ENCODE measurements around the gene SEC61G. TPM values are rescaled to one million over a fixed set of nuclear protein-coding genes. Genes with fewer than 3 reads are reported as not detected.

SEC61G gene
- total RNA-seq, 1 donor, result 203 TPM

- Histone ChIP-seq H3K4me2 (ENCODE audit: insufficient read depth, low read length) (no peak overlapping the region), H3K79me2 (ENCODE audit: insufficient read depth, low read length) (no peaks in the 10 kb centered on the region), H4K20me1 (ENCODE audit: insufficient read depth, low read length) (no peaks in the 10 kb centered on the region), H3K4me1 (ENCODE audit: insufficient read depth, low read length) (no peaks in the 10 kb centered on the region), H3K27ac (ENCODE audit: low read depth, low read length) (no peak overlapping the region), H3K4me3 (ENCODE audit: insufficient read depth, low read length) (no peak overlapping the region), H3K27me3 (ENCODE audit: insufficient read depth, low read length) (no peaks in the 10 kb centered on the region), H3K36me3 (ENCODE audit: insufficient read depth, low read length) (no peaks in the 10 kb centered on the region), H2AFZ (ENCODE audit: low read length) (no peak overlapping the region), H3K9me3 (ENCODE audit: low read depth, low read length) (no peaks in the 10 kb centered on the region)
- no peak for DNase-seq (ENCODE audit: insufficient read length, low spot score, missing footprints)
- TF ChIP-seq CTCF (IDR thresholded peaks at IDR 0.05; ENCODE audit: extremely low read depth, low read depth, low read length), result no peak
These were observed 39.5 kb upstream of the SEC61G start for GRCh38 chr7:54798530-54798929.

GRCh38 chr7:54796853-54797252 lies 37.8 kb upstream of the SEC61G start:
- H2AFZ ChIP-seq (ENCODE audit: low read length), result no peak overlapping the region
- no peak for DNase-seq (ENCODE audit: insufficient read length, low spot score, missing footprints)
- H3K27ac ChIP-seq (ENCODE audit: low read depth, low read length), result no peak overlapping the region
- no peak overlapping the region for H3K4me2 ChIP-seq (ENCODE audit: insufficient read depth, low read length)
- no peaks in the 10 kb centered on the region for H3K27me3 ChIP-seq (ENCODE audit: insufficient read depth, low read length)
- H3K4me3 ChIP-seq (ENCODE audit: insufficient read depth, low read length), result no peak overlapping the region
- no peaks in the 10 kb centered on the region for H4K20me1 ChIP-seq (ENCODE audit: insufficient read depth, low read length)
- no peak for TF ChIP-seq CTCF (IDR thresholded peaks at IDR 0.05; ENCODE audit: extremely low read depth, low read depth, low read length)
- H3K4me1 ChIP-seq (ENCODE audit: insufficient read depth, low read length), result no peaks in the 10 kb centered on the region
- H3K9me3 ChIP-seq (ENCODE audit: low read depth, low read length), result no peaks in the 10 kb centered on the region
- H3K79me2 ChIP-seq (ENCODE audit: insufficient read depth, low read length), result no peaks in the 10 kb centered on the region
- no peaks in the 10 kb centered on the region for H3K36me3 ChIP-seq (ENCODE audit: insufficient read depth, low read length)

GRCh38 chr7:54796150-54796549 lies 37.1 kb upstream of the SEC61G start:
- Histone ChIP-seq H4K20me1 (ENCODE audit: insufficient read depth, low read length) (no peaks in the 10 kb centered on the region), H3K4me1 (ENCODE audit: insufficient read depth, low read length) (no peaks in the 10 kb centered on the region), H3K79me2 (ENCODE audit: insufficient read depth, low read length) (no peaks in the 10 kb centered on the region), H3K27me3 (ENCODE audit: insufficient read depth, low read length) (no peaks in the 10 kb centered on the region), H3K27ac (ENCODE audit: low read depth, low read length) (no peak overlapping the region), H3K36me3 (ENCODE audit: insufficient read depth, low read length) (no peaks in the 10 kb centered on the region), H3K9me3 (ENCODE audit: low read depth, low read length) (no peaks in the 10 kb centered on the region), H3K4me2 (ENCODE audit: insufficient read depth, low read length) (no peak overlapping the region), H3K4me3 (ENCODE audit: insufficient read depth, low read length) (no peak overlapping the region), H2AFZ (ENCODE audit: low read length) (peak overlapping the region; percentile 12)
- TF ChIP-seq CTCF (IDR thresholded peaks at IDR 0.05; ENCODE audit: extremely low read depth, low read depth, low read length), result no peak
- DNase-seq (ENCODE audit: insufficient read length, low spot score, missing footprints), result peak; percentile 26

- Histone ChIP-seq H3K36me3 (ENCODE audit: insufficient read depth, low read length) (no peaks in the 10 kb centered on the region), H3K27me3 (ENCODE audit: insufficient read depth, low read length) (no peaks in the 10 kb centered on the region), H3K4me2 (ENCODE audit: insufficient read depth, low read length) (no peak overlapping the region), H3K4me1 (ENCODE audit: insufficient read depth, low read length) (peaks cover 4% of the 10 kb centered on the region), H3K79me2 (ENCODE audit: insufficient read depth, low read length) (no peaks in the 10 kb centered on the region), H3K9me3 (ENCODE audit: low read depth, low read length) (no peaks in the 10 kb centered on the region), H2AFZ (ENCODE audit: low read length) (no peak overlapping the region), H3K4me3 (ENCODE audit: insufficient read depth, low read length) (no peak overlapping the region), H4K20me1 (ENCODE audit: insufficient read depth, low read length) (no peaks in the 10 kb centered on the region), H3K27ac (ENCODE audit: low read depth, low read length) (no peak overlapping the region)
- DNase-seq (ENCODE audit: insufficient read length, low spot score, missing footprints), result no peak
- no peak for TF ChIP-seq CTCF (IDR thresholded peaks at IDR 0.05; ENCODE audit: extremely low read depth, low read depth, low read length)
These were observed 33.4 kb upstream of the SEC61G start for GRCh38 chr7:54792383-54792782.
